ENCODE data around the gene MATN1. TPM values are rescaled to one million over a fixed set of nuclear protein-coding genes. Genes with fewer than 3 reads are reported as not detected.

MATN1 gene
- polyA plus RNA-seq, 1 donor (not counting 4 experiments of a cell fraction or from before 2014, with no cell fraction given) = 0.05 TPM

- Histone ChIP-seq H3K9me1 (ENCODE audit: control insufficient read depth, extremely low read depth, insufficient read depth, low read length) (no peaks in the 10 kb centered on the region), H3K36me3 (ENCODE audit: control insufficient read depth in 2 of 2, extremely low read depth in 1 of 2, insufficient read depth in 2 of 2, low read length in 2 of 2) (no peaks in the 10 kb centered on the region), H3K4me2 (ENCODE audit: control insufficient read depth, extremely low read depth, insufficient read depth, low read depth, low read length) (no peak overlapping the region), H3K79me2 (ENCODE audit: control insufficient read depth, insufficient read depth, low read length) (no peaks in the 10 kb centered on the region), H3K4me1 (ENCODE audit: control insufficient read depth, extremely low read depth, insufficient read depth, low read length) (peaks cover 25% of the 10 kb centered on the region), H3K9me3 (ENCODE audit: control insufficient read depth, low read depth, low read length) (no peaks in the 10 kb centered on the region), H3K27ac (ENCODE audit: control insufficient read depth, insufficient read depth, low read length) (no peak overlapping the region), H3K4me3 (ENCODE audit: control insufficient read depth in 2 of 3, extremely low read depth in 1 of 3, insufficient read depth in 2 of 3, low read depth in 1 of 3, low read length in 3 of 3) (no peak overlapping the region), H3K9ac (ENCODE audit: control insufficient read depth, extremely low read depth, insufficient read depth, low read length) (no peak overlapping the region), H3K27me3 (ENCODE audit: control insufficient read depth, extremely low read depth, insufficient read depth, low read length) (no peaks in the 10 kb centered on the region), H2AFZ (ENCODE audit: control insufficient read depth, low read length) (no peak overlapping the region), H4K20me1 (ENCODE audit: control insufficient read depth, extremely low read depth, insufficient read depth, low read length) (no peaks in the 10 kb centered on the region)
- dilution Hi-C loops (cut with MboI; ENCODE audit: extremely low pct_ligation_motif_present, low sequenced_read_pairs) = no loop called here
- FAIRE-seq (no peak), DNase-seq (ENCODE audit: low read depth, low spot score) (no peak)
- TF ChIP-seq CTCF (optimal IDR thresholded peaks at IDR 0.05 in 1 of 3, IDR thresholded peaks at IDR 0.05 in 1 of 3, conservative IDR thresholded peaks at IDR 0.05 in 1 of 3; ENCODE audit: extremely low read depth in 1 of 3, insufficient read depth in 2 of 3, low read length in 3 of 3) (no peak), EZH2 (IDR thresholded peaks at IDR 0.05; ENCODE audit: low read length) (no peak)
Observed at GRCh38 chr1:30699762-30700161, 23.6 kb downstream of the MATN1 start.

GRCh38 chr1:30698401-30698981 lies 24.9 kb downstream of the MATN1 start:
- H2AFZ ChIP-seq (ENCODE audit: control insufficient read depth, low read length) = no peak overlapping the region
- no peak overlapping the region for H3K4me3 ChIP-seq (ENCODE audit: control insufficient read depth in 2 of 3, extremely low read depth in 1 of 3, insufficient read depth in 2 of 3, low read depth in 1 of 3, low read length in 3 of 3)
- H3K9ac ChIP-seq (ENCODE audit: control insufficient read depth, extremely low read depth, insufficient read depth, low read length) = no peak overlapping the region
- H3K9me1 ChIP-seq (ENCODE audit: control insufficient read depth, extremely low read depth, insufficient read depth, low read length) = no peaks in the 10 kb centered on the region
- H3K4me2 ChIP-seq (ENCODE audit: control insufficient read depth, extremely low read depth, insufficient read depth, low read depth, low read length) = no peak overlapping the region
- TF ChIP-seq CTCF (optimal IDR thresholded peaks at IDR 0.05 in 1 of 3, IDR thresholded peaks at IDR 0.05 in 1 of 3, conservative IDR thresholded peaks at IDR 0.05 in 1 of 3; ENCODE audit: extremely low read depth in 1 of 3, insufficient read depth in 2 of 3, low read length in 3 of 3) (no peak), EZH2 (IDR thresholded peaks at IDR 0.05; ENCODE audit: low read length) (no peak)
- H3K4me1 ChIP-seq (ENCODE audit: control insufficient read depth, extremely low read depth, insufficient read depth, low read length) = peaks cover 25% of the 10 kb centered on the region
- H3K27ac ChIP-seq (ENCODE audit: control insufficient read depth, insufficient read depth, low read length) = no peak overlapping the region
- H3K27me3 ChIP-seq (ENCODE audit: control insufficient read depth, extremely low read depth, insufficient read depth, low read length) = no peaks in the 10 kb centered on the region
- no peaks in the 10 kb centered on the region for H3K79me2 ChIP-seq (ENCODE audit: control insufficient read depth, insufficient read depth, low read length)
- H3K36me3 ChIP-seq (ENCODE audit: control insufficient read depth in 2 of 2, extremely low read depth in 1 of 2, insufficient read depth in 2 of 2, low read length in 2 of 2) = no peaks in the 10 kb centered on the region
- no peaks in the 10 kb centered on the region for H4K20me1 ChIP-seq (ENCODE audit: control insufficient read depth, extremely low read depth, insufficient read depth, low read length)
- FAIRE-seq = no peak
- H3K9me3 ChIP-seq (ENCODE audit: control insufficient read depth, low read depth, low read length) = no peaks in the 10 kb centered on the region
- no peak for DNase-seq (ENCODE audit: low read depth, low spot score)
- dilution Hi-C loops (cut with MboI; ENCODE audit: extremely low pct_ligation_motif_present, low sequenced_read_pairs) = no loop called here

Data from keratinocyte (primary cell).